Spleen (tissue), 7 donors: ENCODE data around the gene HMGB1.

Source experiments
- CTCF ChIP-seq, 11 experiments: fragments of 200-600 bp in 7 of 11; fragments of 450-650 bp in 4 of 11; sonication (generic) in 4 of 11; IDR thresholded peaks in 8 of 11; conservative IDR thresholded peaks in 3 of 11; 1 replicate in 7 of 11; 2 replicates in 4 of 11; pipeline versions ENCODE4 v1.4.0 to v1.8.0; 2016 to 2021; ENCODE audit warnings: antibody characterized with exemption in 11 of 11, inconsistent platforms in 4 of 11, mild to moderate bottlenecking in 1 of 11
- POLR2A ChIP-seq, 3 donors: fragments of 450-650 bp; IDR thresholded peaks; one replicate each; pipeline ENCODE4 v1.5.1; 2017; ENCODE audit warnings: antibody characterized with exemption in 3 of 3, mild to moderate bottlenecking in 1 of 3
- donor health status: DM: no; HTN: no; CAD: no; lungs with moderate emphysema.
- donor health status: DM: no; HTN: no; CAD: no.
- donor health status: DM: no; HTN: no; CAD: no.

- no peak for TF ChIP-seq POLR2A (IDR thresholded peaks at IDR 0.05)
- no peak for TF ChIP-seq CTCF (IDR thresholded peaks at IDR 0.05 in 8 of 11, conservative IDR thresholded peaks at IDR 0.05 in 3 of 11)
Observed at GRCh38 chr13:30481241-30481760, 15.6 kb upstream of the HMGB1 start.
